Urinary bladder (tissue), 4 donors: Measurements from ENCODE around the gene LPAR3. TPM values are rescaled to one million over a fixed set of nuclear protein-coding genes. Genes with fewer than 3 reads are reported as not detected.

Experiments
- DNase-seq: peaks from one replicate; pipeline ENCODE4 v3.0.0-alpha.2; 2015; ENCODE audit errors: extremely low spot score
- H3K27ac ChIP-seq: one replicate; pipeline ENCODE4 v1.5.1; 2013; ENCODE audit warnings: low read depth, mild to moderate bottlenecking, moderate library complexity
- H3K36me3 ChIP-seq: one replicate; pipeline ENCODE4 v1.6.1; 2013; ENCODE audit warnings: mild to moderate bottlenecking, moderate library complexity; ENCODE audit not compliant: insufficient read depth
- H3K4me1 ChIP-seq: one replicate; pipeline ENCODE4 v1.6.1; 2013; ENCODE audit warnings: mild to moderate bottlenecking, moderate library complexity; ENCODE audit not compliant: insufficient read depth
- H3K4me3 ChIP-seq: one replicate; pipeline ENCODE4 v1.5.1; 2013; ENCODE audit warnings: low read depth, low read length
- WGBS: extraction: QIAGEN DNeasy Blood & Tissue Kit; methylation state at CpG from one replicate; pipeline ENCODE4 v1.1.7; 2013; 5-methylcytosine and 5-hydroxymethylcytosine counted together
- polyA plus RNA-seq: library from polyadenylated mRNA; stranded (reverse); fragments of 200-250 nt; gene quantifications from one replicate; pipeline ENCODE4 v1.2.3, GENCODE V29; 2013
- total RNA-seq: library from RNA; depleted of rRNA; stranded (reverse); fragments of >200 nt; gene quantifications from one replicate; pipeline ENCODE4 v1.2.3, GENCODE V29; 2014
- donor health status: healthy with polysubstance abuse.
- donor health status: healthy.

Gene LPAR3
- total and polyA plus RNA-seq, 2 donors = 1.6 to 12.8 TPM

- no peak overlapping the region for H3K27ac ChIP-seq
- H3K4me1 ChIP-seq = no peaks in the 10 kb centered on the region
- no peak overlapping the region for H3K4me3 ChIP-seq
- H3K36me3 ChIP-seq = no peaks in the 10 kb centered on the region
- no peak for DNase-seq
- WGBS = 95% methylated on average over 3 of the region's 3 CpGs
Observed at GRCh38 chr1:84809023-84809422, 84.0 kb downstream of the LPAR3 start.

DNA sequence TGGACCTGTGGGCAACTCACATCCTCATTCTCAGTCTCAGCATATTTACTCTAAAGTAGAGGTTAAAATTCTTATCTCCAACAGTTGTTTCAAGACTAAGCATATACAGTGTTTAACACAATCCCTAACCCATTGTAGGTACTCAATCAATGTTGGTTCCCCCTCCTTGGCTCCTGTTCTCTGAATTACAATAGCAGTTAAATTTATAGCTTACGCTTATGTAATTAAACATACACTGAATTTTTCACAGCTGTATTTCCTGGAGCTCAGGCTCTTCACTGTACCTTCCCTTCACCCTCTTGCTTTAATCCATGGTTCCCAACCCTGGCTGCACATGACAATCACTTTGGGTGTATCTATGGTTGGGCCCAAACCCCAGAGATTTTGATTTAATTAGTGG is 89.4 kb downstream of the LPAR3 start:
- H3K4me1 ChIP-seq = no peaks in the 10 kb centered on the region
- WGBS = 96% methylated on average over 1 of the region's 1 CpG
- DNase-seq = no peak
- no peak overlapping the region for H3K27ac ChIP-seq
- no peak overlapping the region for H3K4me3 ChIP-seq
- no peaks in the 10 kb centered on the region for H3K36me3 ChIP-seq

DNA sequence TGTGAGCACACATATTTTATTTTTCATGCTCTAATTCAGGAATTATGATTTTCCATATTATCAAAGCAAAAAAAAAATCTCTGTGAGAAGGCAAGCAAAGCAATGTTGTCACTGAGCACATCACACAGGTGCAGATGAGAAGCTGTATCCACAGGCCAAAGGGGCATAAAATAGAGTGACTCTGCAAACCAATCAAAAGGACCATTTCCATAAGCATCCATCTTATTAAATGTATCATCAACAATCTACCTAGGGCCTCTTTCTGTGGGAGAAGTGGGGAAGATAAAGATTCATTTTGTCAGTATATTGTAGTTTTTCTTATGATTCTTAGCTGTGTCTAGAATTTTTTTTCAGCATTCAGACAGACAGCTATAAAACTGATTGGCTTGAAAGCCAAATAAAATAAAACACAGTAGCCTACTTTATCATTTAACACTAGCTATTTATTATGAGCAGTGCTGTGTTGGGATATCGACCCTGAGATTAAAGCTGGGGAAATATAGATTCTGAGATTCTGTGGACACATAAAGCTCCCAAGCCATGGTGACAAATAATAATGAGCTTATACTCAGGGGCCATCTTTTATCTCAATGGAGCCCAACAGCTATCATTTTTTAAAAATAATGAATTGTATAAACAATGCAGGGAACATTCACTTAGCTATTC is 90.3 kb downstream of the LPAR3 start:
- Histone ChIP-seq H3K4me3 (no peak overlapping the region), H3K27ac (no peak overlapping the region), H3K36me3 (no peaks in the 10 kb centered on the region), H3K4me1 (no peaks in the 10 kb centered on the region)
- no peak for DNase-seq
- WGBS = 90% methylated on average over 1 of the region's 1 CpG

- no peak overlapping the region for H3K4me3 ChIP-seq
- WGBS = 88% methylated on average over 7 of the region's 7 CpGs
- DNase-seq = no peak
Observed at GRCh38 chr1:84800090-84801073, 92.6 kb downstream of the LPAR3 start.

DNA sequence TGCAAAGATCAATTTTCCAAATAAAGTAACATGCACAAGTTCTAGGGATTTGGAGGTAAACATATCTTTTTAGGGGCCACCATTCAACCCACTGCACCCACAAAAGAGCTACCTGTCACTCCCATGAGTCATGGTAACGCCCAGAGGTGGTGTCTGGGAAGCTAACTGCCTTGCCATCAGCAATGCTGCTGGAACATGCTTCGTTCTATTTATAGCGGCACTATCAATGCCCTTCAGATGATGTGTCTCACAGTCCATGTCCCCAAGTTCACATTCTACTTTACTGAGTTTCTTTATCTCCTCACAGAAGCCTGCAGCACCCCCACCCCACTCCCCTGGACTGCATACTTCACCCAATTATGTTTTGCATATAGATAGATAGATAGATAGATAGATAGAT is 95.4 kb downstream of the LPAR3 start:
- no peak for DNase-seq
- H3K36me3 ChIP-seq = no peaks in the 10 kb centered on the region
- H3K27ac ChIP-seq = no peak overlapping the region
- no peak overlapping the region for H3K4me3 ChIP-seq
- WGBS = 84% methylated on average over 3 of the region's 3 CpGs
- no peaks in the 10 kb centered on the region for H3K4me1 ChIP-seq

More at GRCh38 chr1:84800090-84801073, 92.6 kb downstream of the LPAR3 start:
- Histone ChIP-seq H3K36me3 (no peaks in the 10 kb centered on the region), H3K27ac (no peak overlapping the region), H3K4me1 (no peaks in the 10 kb centered on the region)

DNA sequence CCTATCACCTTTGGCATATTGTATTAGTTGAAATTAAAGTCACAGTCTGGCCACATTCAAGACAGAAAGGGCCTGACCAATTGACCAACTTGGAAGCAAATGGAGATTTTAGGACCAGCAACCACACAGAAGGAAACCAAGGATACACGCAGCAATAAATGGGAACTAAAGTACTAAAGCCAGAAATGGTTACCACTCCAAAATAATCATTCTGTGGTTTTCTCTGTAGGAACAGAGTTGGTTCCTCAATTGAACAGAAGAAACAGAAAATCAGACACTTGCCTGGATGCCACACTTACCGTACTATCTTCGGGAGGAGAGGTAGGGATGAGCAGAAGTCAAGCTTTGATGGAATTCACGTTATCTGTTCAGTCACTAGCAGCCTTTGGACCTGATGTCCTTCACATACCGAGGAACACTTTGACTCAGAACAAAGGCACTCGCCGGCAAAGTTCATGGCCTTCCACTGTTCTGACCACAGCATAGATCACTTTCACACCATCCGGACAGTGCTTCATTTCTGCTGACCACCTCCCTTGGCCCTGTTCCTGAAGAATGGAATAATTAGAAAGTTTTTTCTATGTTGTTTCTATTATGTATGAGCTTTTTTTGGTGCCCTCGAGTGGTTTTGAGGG is 96.9 kb downstream of the LPAR3 start:
- no peak for DNase-seq
- no peak overlapping the region for H3K4me3 ChIP-seq
- H3K27ac ChIP-seq = no peak overlapping the region
- H3K36me3 ChIP-seq = no peaks in the 10 kb centered on the region
- 80% methylated on average over 9 of the region's 9 CpGs for WGBS
- no peaks in the 10 kb centered on the region for H3K4me1 ChIP-seq

DNA sequence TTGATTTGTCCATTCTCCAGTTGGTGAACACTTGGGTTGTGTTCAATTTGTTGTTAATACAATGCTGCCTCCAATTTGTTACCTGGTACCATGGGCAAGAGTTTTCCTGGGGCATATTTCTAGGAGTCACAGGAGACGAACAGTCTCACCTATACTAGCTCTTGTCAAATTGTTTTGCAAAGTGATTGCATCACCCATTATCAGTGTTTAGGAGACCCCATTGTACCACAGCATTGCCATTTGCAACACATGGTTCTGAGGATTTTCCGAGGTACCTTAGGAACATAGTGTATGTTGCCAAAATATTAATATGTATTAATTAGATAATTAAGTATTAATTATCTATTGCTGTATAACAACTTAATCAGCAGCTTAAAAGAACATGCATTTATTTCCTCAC is 97.8 kb downstream of the LPAR3 start:
- H3K36me3 ChIP-seq = no peaks in the 10 kb centered on the region

DNA sequence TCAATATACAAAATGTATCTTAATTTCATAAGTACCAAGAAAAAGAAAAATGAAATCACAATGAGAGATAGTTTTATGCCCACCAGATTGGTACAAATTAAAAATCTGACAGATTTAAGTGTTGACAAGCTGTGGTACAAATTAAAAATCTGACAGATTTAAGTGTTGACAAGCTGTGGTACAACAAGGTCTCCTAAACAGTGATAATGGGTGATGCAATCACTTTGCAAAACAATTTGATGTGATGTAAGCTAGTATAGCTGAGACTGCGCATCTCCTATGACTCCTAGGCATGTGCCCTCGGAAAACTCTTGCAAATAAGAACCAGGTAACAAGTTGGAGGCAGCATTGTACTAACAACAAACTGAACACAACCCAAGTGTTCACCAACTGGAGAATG is 100.6 kb downstream of the LPAR3 start:
- 91% methylated on average over 2 of the region's 2 CpGs for WGBS
- DNase-seq = no peak
- Histone ChIP-seq H3K27ac (no peak overlapping the region), H3K4me3 (no peak overlapping the region), H3K36me3 (no peaks in the 10 kb centered on the region), H3K4me1 (no peaks in the 10 kb centered on the region)

More for the DNA sequence above, 97.8 kb downstream of the LPAR3 start:
- WGBS = 91% methylated on average over 2 of the region's 2 CpGs
- H3K4me1 ChIP-seq = no peaks in the 10 kb centered on the region
- no peak for DNase-seq
- no peak overlapping the region for H3K27ac ChIP-seq
- H3K4me3 ChIP-seq = no peak overlapping the region

DNA sequence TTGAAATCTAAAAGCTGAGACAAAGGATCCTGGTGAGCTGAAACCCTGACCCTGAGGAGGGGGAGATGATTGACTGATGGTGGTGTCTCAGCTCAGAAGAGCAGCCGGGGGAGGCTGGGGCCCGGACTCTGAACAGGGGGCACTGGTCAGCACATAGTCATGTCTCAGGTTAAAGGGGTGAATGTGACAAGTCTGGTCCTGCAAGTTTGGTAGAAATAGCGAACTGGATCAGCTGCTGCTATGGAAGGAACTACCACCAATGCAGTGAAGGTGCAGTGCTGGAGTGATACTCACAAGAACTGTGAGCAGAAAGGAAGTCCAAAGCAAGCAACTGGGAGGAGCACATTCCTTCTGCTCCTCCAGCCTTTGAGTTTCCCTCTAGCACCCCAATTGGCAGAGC is 104.0 kb downstream of the LPAR3 start:
- WGBS = 80% methylated on average over 3 of the region's 3 CpGs

GRCh38 chr1:84785271-84786036 is 107.6 kb downstream of the LPAR3 start:
- no peak for DNase-seq
- H3K4me3 ChIP-seq = no peak overlapping the region
- H3K4me1 ChIP-seq = no peaks in the 10 kb centered on the region
- no peak overlapping the region for H3K27ac ChIP-seq
- no peaks in the 10 kb centered on the region for H3K36me3 ChIP-seq
- WGBS = 38% methylated on average over 4 of the region's 4 CpGs

More for the DNA sequence above, 104.0 kb downstream of the LPAR3 start:
- no peak overlapping the region for H3K4me3 ChIP-seq
- no peaks in the 10 kb centered on the region for H3K4me1 ChIP-seq
- no peak for DNase-seq
- no peak overlapping the region for H3K27ac ChIP-seq
- no peaks in the 10 kb centered on the region for H3K36me3 ChIP-seq

GRCh38 chr1:84782881-84783280 is 110.1 kb downstream of the LPAR3 start:
- Histone ChIP-seq H3K36me3 (no peaks in the 10 kb centered on the region), H3K4me3 (no peak overlapping the region), H3K4me1 (no peaks in the 10 kb centered on the region), H3K27ac (no peak overlapping the region)
- WGBS = 68% methylated on average over 6 of the region's 6 CpGs
- no peak for DNase-seq

DNA sequence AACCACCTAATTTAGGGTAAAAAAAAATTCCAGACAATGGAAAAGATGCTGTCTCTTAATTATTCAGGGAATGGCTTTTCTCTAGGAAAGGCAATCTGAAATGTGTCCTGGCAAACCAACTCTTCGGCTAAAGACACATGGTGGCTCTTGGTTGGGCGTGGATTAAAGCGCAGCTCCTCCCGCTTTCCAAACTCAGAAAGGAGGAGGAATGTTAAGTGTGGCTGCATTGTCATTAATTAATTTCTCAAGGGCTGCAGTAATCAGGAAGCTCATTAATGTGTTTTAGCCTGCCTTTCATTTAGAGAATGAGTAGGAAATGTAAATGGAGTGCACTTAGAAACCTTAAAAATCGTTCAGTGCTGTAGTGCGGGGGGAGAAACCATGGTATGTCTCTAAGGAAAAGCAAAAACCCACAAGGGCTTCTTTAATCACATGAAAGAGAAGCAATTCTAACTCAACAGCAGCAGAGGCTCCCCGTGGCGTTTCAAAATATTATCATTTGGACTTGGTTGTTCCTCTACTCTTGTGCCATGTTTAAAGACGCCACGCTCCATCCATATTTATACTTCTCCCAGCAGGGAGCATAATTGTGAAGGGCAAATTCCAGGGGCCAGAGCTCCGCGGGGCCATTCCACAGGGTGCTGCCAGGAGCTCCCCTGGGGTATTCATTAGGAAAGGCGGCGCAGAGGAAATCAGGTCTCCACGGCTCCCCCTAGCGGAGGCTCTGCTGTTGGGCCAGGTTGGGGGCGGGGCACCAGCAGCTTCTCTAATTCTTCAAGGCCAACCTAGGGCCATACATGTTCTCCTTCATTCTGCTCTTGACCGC is 110.8 kb downstream of the LPAR3 start:
- H3K27ac ChIP-seq = no peak overlapping the region
- no peak for DNase-seq
- no peaks in the 10 kb centered on the region for H3K36me3 ChIP-seq
- no peaks in the 10 kb centered on the region for H3K4me1 ChIP-seq
- H3K4me3 ChIP-seq = no peak overlapping the region
- WGBS = 59% methylated on average over 18 of the region's 18 CpGs
